Measurements from ENCODE around the gene FSTL4. TPM values are rescaled to one million over a fixed set of nuclear protein-coding genes. Genes with fewer than 3 reads are reported as not detected.
A peak's percentile ranks its signal among the peaks of the same experiment; 100 is the strongest.

The FSTL4 gene
- total and polyA plus RNA-seq, 4 donors, result 0.08 to 1.4 (median 0.31) TPM

- WGBS, 2 donors, result 90 to 95% methylated on average over 1 of the region's 1 CpG
- H3K4me1 ChIP-seq (ENCODE audit: control insufficient read depth in 5 of 5, insufficient read depth in 5 of 5, low read length in 5 of 5), result peaks cover 0 to 8% (median 0%) of the 10 kb centered on the region in 5 donors
- no peak overlapping the region for H3K27ac ChIP-seq (ENCODE audit: low read depth in 1 of 2, low read length in 1 of 2)
- no peaks in the 10 kb centered on the region for H3K9me3 ChIP-seq (ENCODE audit: control insufficient read depth in 4 of 4, insufficient read depth in 3 of 4, low read length in 3 of 4)
- no peak overlapping the region for H3K9ac ChIP-seq (ENCODE audit: insufficient read depth in 1 of 2, low read length in 2 of 2)
- no peak for ATAC-seq (ENCODE audit: insufficient read depth, low FRiP score)
- H3K27me3 ChIP-seq (ENCODE audit: control insufficient read depth in 3 of 3, insufficient read depth in 3 of 3, low read length in 2 of 3), result no peaks in the 10 kb centered on the region
- DNase-seq, result peak in 1 of 3 donors; percentile 36
- no peak overlapping the region for H3K4me3 ChIP-seq
- no peak for TF ChIP-seq CTCF (IDR thresholded peaks at IDR 0.05; ENCODE audit: control extremely low read depth, extremely low read depth)
- H3K36me3 ChIP-seq (ENCODE audit: control insufficient read depth in 4 of 4, insufficient read depth in 4 of 4, low read length in 4 of 4), result no peaks in the 10 kb centered on the region
Measured at GRCh38 chr5:133361922-133362321, 250.4 kb downstream of the FSTL4 start.

GRCh38 chr5:133360693-133361472 lies 251.5 kb downstream of the FSTL4 start:
- WGBS, 2 donors, result 61 to 74% methylated on average over 18 of the region's 18 CpGs
- Histone ChIP-seq H3K4me3 (no peak overlapping the region), H3K27ac (ENCODE audit: low read depth in 1 of 2, low read length in 1 of 2) (no peak overlapping the region), H3K27me3 (ENCODE audit: control insufficient read depth in 3 of 3, insufficient read depth in 3 of 3, low read length in 2 of 3) (no peaks in the 10 kb centered on the region), H3K9me3 (ENCODE audit: control insufficient read depth in 4 of 4, insufficient read depth in 3 of 4, low read length in 3 of 4) (no peaks in the 10 kb centered on the region), H3K9ac (ENCODE audit: insufficient read depth in 1 of 2, low read length in 2 of 2) (no peak overlapping the region), H3K4me1 (ENCODE audit: control insufficient read depth in 5 of 5, insufficient read depth in 5 of 5, low read length in 5 of 5) (peaks cover 0 to 8% (median 0%) of the 10 kb centered on the region in 5 donors), H3K36me3 (ENCODE audit: control insufficient read depth in 4 of 4, insufficient read depth in 4 of 4, low read length in 4 of 4) (no peaks in the 10 kb centered on the region)
- TF ChIP-seq CTCF (IDR thresholded peaks at IDR 0.05; ENCODE audit: control extremely low read depth, extremely low read depth), result no peak
- peak; percentile 38 to 53 (median 39) for DNase-seq
- no peak for ATAC-seq (ENCODE audit: insufficient read depth, low FRiP score)

DNA sequence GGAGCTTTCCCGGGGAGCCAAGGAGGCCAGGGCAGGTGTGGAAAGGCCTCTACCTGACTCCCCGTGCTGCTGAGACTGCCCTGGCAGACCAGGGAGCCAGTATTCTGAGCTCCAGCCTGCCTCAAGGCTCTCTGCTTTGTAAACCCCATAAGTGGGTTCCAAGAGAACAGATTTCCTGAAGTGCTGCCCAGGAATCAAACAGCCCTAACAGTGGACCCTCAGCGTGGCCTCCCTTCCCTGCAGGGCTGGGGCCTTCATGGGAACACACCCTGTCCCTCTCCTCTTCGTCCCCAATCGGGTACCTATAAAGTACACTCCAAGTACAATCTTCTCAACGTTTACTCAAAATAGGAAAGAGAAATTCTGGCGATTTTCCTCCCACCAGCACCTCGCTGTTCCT lies 252.5 kb downstream of the FSTL4 start:
- H3K4me3 ChIP-seq, result no peak overlapping the region
- DNase-seq (no peak), ATAC-seq (ENCODE audit: insufficient read depth, low FRiP score) (no peak)
- H3K36me3 ChIP-seq (ENCODE audit: control insufficient read depth in 4 of 4, insufficient read depth in 4 of 4, low read length in 4 of 4), result no peaks in the 10 kb centered on the region
- WGBS, 2 donors, result 69 to 84% methylated on average over 8 of the region's 8 CpGs
- no peak for TF ChIP-seq CTCF (IDR thresholded peaks at IDR 0.05; ENCODE audit: control extremely low read depth, extremely low read depth)
- no peaks in the 10 kb centered on the region for H3K9me3 ChIP-seq (ENCODE audit: control insufficient read depth in 4 of 4, insufficient read depth in 3 of 4, low read length in 3 of 4)
- H3K27ac ChIP-seq (ENCODE audit: low read depth in 1 of 2, low read length in 1 of 2), result no peak overlapping the region
- H3K27me3 ChIP-seq (ENCODE audit: control insufficient read depth in 3 of 3, insufficient read depth in 3 of 3, low read length in 2 of 3), result no peaks in the 10 kb centered on the region
- peaks cover 0 to 8% (median 0%) of the 10 kb centered on the region in 5 donors for H3K4me1 ChIP-seq (ENCODE audit: control insufficient read depth in 5 of 5, insufficient read depth in 5 of 5, low read length in 5 of 5)
- no peak overlapping the region for H3K9ac ChIP-seq (ENCODE audit: insufficient read depth in 1 of 2, low read length in 2 of 2)
